Measurements from ENCODE around the gene KLF18.
"Not testable (repeated sequence)": the region's sequence is repeated elsewhere in the genome, so short reads cannot be mapped to it uniquely, and the experiment has no call there.

KLF18 gene
- 0 reads per million in 2 experiments for total RNA-seq

GRCh38 chr1:44141531-44141930, at the start of gene KLF18:
Gene KLF18, minus strand, starts transcription at chr1:44141631. Its CDS starts 0 bp downstream, at chr1:44141631.
- no peak for DNase-seq (ENCODE audit: low read depth)

GRCh38 chr1:44174630-44175029, 33.2 kb upstream of the KLF18 start:
- DNase-seq (ENCODE audit: low read depth), result no peak

GRCh38 chr1:44170281-44170823, 28.9 kb upstream of the KLF18 start:
- DNase-seq (ENCODE audit: low read depth), result no peak

GRCh38 chr1:44168520-44169098, 27.2 kb upstream of the KLF18 start:
- DNase-seq (ENCODE audit: low read depth), result no peak

- no peak for DNase-seq (ENCODE audit: low read depth)
Observed at GRCh38 chr1:44161546-44161945, 20.1 kb upstream of the KLF18 start.

GRCh38 chr1:44158871-44159270, 17.4 kb upstream of the KLF18 start:
- no peak for DNase-seq (ENCODE audit: low read depth)

GRCh38 chr1:44157903-44158302, 16.5 kb upstream of the KLF18 start:
- no peak for DNase-seq (ENCODE audit: low read depth)

GRCh38 chr1:44154049-44154448, 12.6 kb upstream of the KLF18 start:
- no peak for DNase-seq (ENCODE audit: low read depth)

- DNase-seq (ENCODE audit: low read depth), result no peak
Observed at GRCh38 chr1:44152692-44153091, 11.3 kb upstream of the KLF18 start.

GRCh38 chr1:44151808-44152207, 10.4 kb upstream of the KLF18 start:
- no peak for DNase-seq (ENCODE audit: low read depth)

- DNase-seq (ENCODE audit: low read depth), result no peak
Observed at GRCh38 chr1:44151332-44151731, 9.9 kb upstream of the KLF18 start.

- no peak for DNase-seq (ENCODE audit: low read depth)
Observed at GRCh38 chr1:44147582-44147981, 6.2 kb upstream of the KLF18 start.

- no peak for DNase-seq (ENCODE audit: low read depth)
Observed at GRCh38 chr1:44146536-44147361, 5.3 kb upstream of the KLF18 start.

GRCh38 chr1:44144962-44145756, 3.7 kb upstream of the KLF18 start:
- no peak for DNase-seq (ENCODE audit: low read depth)

- not testable (repeated sequence) for DNase-seq (ENCODE audit: low read depth)
Observed at GRCh38 chr1:44139565-44139964, 1.9 kb downstream of the KLF18 start.

GRCh38 chr1:44138239-44138638, 3.2 kb downstream of the KLF18 start:
- no peak for DNase-seq (ENCODE audit: low read depth)

GRCh38 chr1:44135886-44136285, 5.5 kb downstream of the KLF18 start:
- no peak for DNase-seq (ENCODE audit: low read depth)

GRCh38 chr1:44134071-44134920, 7.1 kb downstream of the KLF18 start:
- DNase-seq (ENCODE audit: low read depth), result no peak

- no peak for DNase-seq (ENCODE audit: low read depth)
Observed at GRCh38 chr1:44131411-44131810, 10.0 kb downstream of the KLF18 start.

- DNase-seq (ENCODE audit: low read depth), result no peak
Observed at GRCh38 chr1:44129616-44130500, 11.6 kb downstream of the KLF18 start.
